Measurements from ENCODE around the gene CCDC122. TPM values are rescaled to one million over a fixed set of nuclear protein-coding genes. Genes with fewer than 3 reads are reported as not detected.
A peak's percentile ranks its signal among the peaks of the same experiment; 100 is the strongest.

CCDC122 gene
- total and polyA plus RNA-seq, 2 of the 8 experiments (the other 6 are each of a cell fraction or from before 2014, with no cell fraction given): 2.9 to 5.8 TPM

GRCh38 chr13:43848001-43848649 lies 31.4 kb downstream of the CCDC122 start:
- Histone ChIP-seq H3K23me2 (ENCODE audit: low read depth, low read length) (no peaks in the 10 kb centered on the region), H4K20me1 (replicated peaks in 1 of 2; ENCODE audit: control insufficient read depth in 1 of 2, insufficient read depth in 2 of 2, low read length in 2 of 2) (no peaks in the 10 kb centered on the region), H3K9me3 (ENCODE audit: insufficient read depth in 2 of 2, low read depth in 1 of 2, low read length in 1 of 2) (peaks cover 6 to 17% of the 10 kb centered on the region in 2 experiments; a peak in 3 of 4 replicates), H3K27me3 (replicated peaks in 1 of 4; ENCODE audit: control insufficient read depth in 3 of 4, extremely low read depth in 1 of 4, insufficient read depth in 3 of 4, low read length in 3 of 4) (no peaks in the 10 kb centered on the region), H3K36me3 (ENCODE audit: control insufficient read depth in 2 of 4, insufficient read depth in 4 of 4, low read length in 3 of 4) (0 out of 8 replicates have a peak, but pooled peaks cover 0 to 2% (median 0%) of the 10 kb centered on the region in 4 experiments), H3K4me1 (replicated peaks in 1 of 4; ENCODE audit: control insufficient read depth in 3 of 4, insufficient read depth in 4 of 4, low read length in 3 of 4) (no peaks in the 10 kb centered on the region), H3K9ac (replicated peaks in 1 of 4; ENCODE audit: extremely low read depth in 1 of 4, low read depth in 3 of 4, low read length in 3 of 4) (peak overlapping the region in 1 of 4 experiments; percentile 34; a peak in 1 of 7 replicates), H4K8ac (ENCODE audit: extremely low read depth, insufficient read depth, low read length) (no peak overlapping the region), H4K5ac (ENCODE audit: insufficient read length, low read depth, low read length) (no peak overlapping the region), H3K23ac (ENCODE audit: insufficient read length) (no peak overlapping the region), H2BK15ac (ENCODE audit: low read length) (no peak overlapping the region), H3K14ac (ENCODE audit: insufficient read length) (no peak overlapping the region), H3K4me3 (ENCODE audit: extremely low read depth in 1 of 4, insufficient read depth in 2 of 4, low read depth in 3 of 4, low read length in 4 of 4) (no peak overlapping the region), H2BK120ac (replicated peaks; ENCODE audit: low read depth, low read length) (no peak overlapping the region), H3K79me1 (ENCODE audit: low read depth, low read length) (no peaks in the 10 kb centered on the region), H3K4ac (replicated peaks; ENCODE audit: insufficient read length, low read depth, low read length) (no peak overlapping the region), H3K18ac (ENCODE audit: extremely low read depth, low read length) (no peak overlapping the region), H2BK12ac (ENCODE audit: low read depth, low read length) (no peak overlapping the region), H3K4me2 (ENCODE audit: insufficient read depth in 1 of 2, low read depth in 2 of 2, low read length in 2 of 2) (no peak overlapping the region), H3K79me2 (ENCODE audit: control insufficient read depth in 1 of 2, insufficient read depth in 2 of 2, low read length in 2 of 2) (no peaks in the 10 kb centered on the region), H4K91ac (replicated peaks; ENCODE audit: insufficient read length, low read length) (no peak overlapping the region), H3K56ac (replicated peaks; ENCODE audit: insufficient read length, low read depth, low read length) (no peak overlapping the region), H2BK20ac (ENCODE audit: low read length) (no peak overlapping the region), H2AFZ (ENCODE audit: low read length) (no peak overlapping the region), H2BK5ac (ENCODE audit: low read depth, low read length) (no peak overlapping the region), H2AK5ac (ENCODE audit: low read depth, low read length) (no peak overlapping the region), H3K27ac (ENCODE audit: low read depth, low read length) (no peak overlapping the region)
- ChIA-PET CTCF (ENCODE audit: partially characterized antibody) (no interaction called here), POLR2A (ENCODE audit: partially characterized antibody) (no interaction called here)
- DNase-seq (ENCODE audit: low read depth in 1 of 2, low spot score in 2 of 2) (no peak), FAIRE-seq (no peak)
- TF ChIP-seq HDAC6 (IDR thresholded peaks at IDR 0.05; ENCODE audit: low read depth, low read length) (no peak), RNF2 (IDR thresholded peaks at IDR 0.05; ENCODE audit: borderline replicate concordance, low read depth, low read length, missing control alignments, poor library complexity, severe bottlenecking) (no peak), SIN3A (conservative IDR thresholded peaks at IDR 0.05 in 1 of 2, IDR thresholded peaks at IDR 0.05 in 1 of 2; ENCODE audit: low read depth in 1 of 2, low read length in 2 of 2) (no peak)
- 67% methylated on average over 1 of the region's 1 CpG; no CpG with 5 or more reads in 1 of the 2 experiments for WGBS, 2 experiments (ENCODE audit: extremely low coverage in 1 of 2, insufficient coverage in 1 of 2, insufficient read length in 1 of 2, insufficient replicate concordance in 2 of 2, low coverage in 1 of 2, low lambda C conversion rate in 2 of 2, missing lambda C conversion rate in 1 of 2)
